Measurements from ENCODE around the gene JARID2.
"Not testable (repeated sequence)": the region's sequence is repeated elsewhere in the genome, so short reads cannot be mapped to it uniquely, and the experiment has no call there.

Gene JARID2

GRCh38 chr6:15316754-15317153, 70.9 kb downstream of the JARID2 start:
- no peak for DNase-seq

GRCh38 chr6:15317251-15317650, 71.4 kb downstream of the JARID2 start:
- no peak for DNase-seq

- DNase-seq, result no peak
These were observed 72.3 kb downstream of the JARID2 start for GRCh38 chr6:15317934-15318902.

DNA sequence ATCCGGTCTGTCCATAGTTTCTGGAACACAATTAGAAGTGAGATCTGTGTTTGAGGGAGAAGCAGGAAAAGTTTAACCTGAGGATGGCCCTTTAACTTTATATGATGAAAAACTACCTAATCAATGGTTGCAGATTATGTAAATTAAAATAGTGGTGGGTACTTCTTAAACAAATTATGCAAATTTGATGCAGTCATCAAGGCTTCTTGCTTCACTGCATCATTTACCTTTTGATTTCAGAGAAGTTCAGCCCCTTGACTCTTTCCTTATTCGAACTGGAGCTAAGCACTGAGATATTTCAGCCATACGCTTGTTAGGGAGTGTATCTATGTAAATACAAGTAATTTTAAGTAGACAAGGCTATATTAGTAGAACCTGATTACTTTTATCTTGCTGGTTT, 73.8 kb downstream of the JARID2 start:
- no peak for DNase-seq

- DNase-seq, result no peak
These were observed 74.8 kb downstream of the JARID2 start for GRCh38 chr6:15320693-15321092.

- no peak for DNase-seq
These were observed 76.3 kb downstream of the JARID2 start for GRCh38 chr6:15322184-15322583.

GRCh38 chr6:15322781-15323536, 77.1 kb downstream of the JARID2 start:
- no peak for DNase-seq

- DNase-seq, result not testable (repeated sequence)
These were observed 77.7 kb downstream of the JARID2 start for GRCh38 chr6:15323611-15324010.

- no peak for DNase-seq
These were observed 78.6 kb downstream of the JARID2 start for GRCh38 chr6:15324427-15324985.

GRCh38 chr6:15325540-15325955, 79.7 kb downstream of the JARID2 start:
- DNase-seq, result no peak

- no peak for DNase-seq
These were observed 80.3 kb downstream of the JARID2 start for GRCh38 chr6:15326067-15326614.

GRCh38 chr6:15327271-15327670, 81.4 kb downstream of the JARID2 start:
- no peak for DNase-seq

DNA sequence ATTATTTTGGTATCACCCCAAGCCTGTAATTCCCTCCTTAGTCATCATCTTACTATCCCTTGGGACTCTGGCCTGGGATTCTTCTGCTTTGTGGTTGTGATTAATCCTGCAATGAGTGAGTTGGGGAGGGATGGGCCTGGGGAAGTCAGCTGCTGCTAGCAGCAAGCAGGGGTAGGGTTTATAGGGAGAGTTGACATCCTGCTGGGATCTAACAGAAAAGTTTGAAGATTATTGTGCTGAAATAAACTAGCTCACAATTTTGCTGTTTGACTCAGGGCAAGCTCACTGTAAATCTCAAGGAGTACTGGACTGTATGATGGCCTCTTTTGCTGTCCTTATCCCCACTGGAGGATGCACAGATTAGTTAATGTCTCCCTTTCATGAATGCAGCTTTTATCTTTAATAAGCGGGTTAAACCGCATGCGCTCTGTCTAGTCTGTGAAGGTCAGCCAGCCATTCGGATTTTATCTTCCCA, 83.4 kb downstream of the JARID2 start:
- DNase-seq, result no peak

DNA sequence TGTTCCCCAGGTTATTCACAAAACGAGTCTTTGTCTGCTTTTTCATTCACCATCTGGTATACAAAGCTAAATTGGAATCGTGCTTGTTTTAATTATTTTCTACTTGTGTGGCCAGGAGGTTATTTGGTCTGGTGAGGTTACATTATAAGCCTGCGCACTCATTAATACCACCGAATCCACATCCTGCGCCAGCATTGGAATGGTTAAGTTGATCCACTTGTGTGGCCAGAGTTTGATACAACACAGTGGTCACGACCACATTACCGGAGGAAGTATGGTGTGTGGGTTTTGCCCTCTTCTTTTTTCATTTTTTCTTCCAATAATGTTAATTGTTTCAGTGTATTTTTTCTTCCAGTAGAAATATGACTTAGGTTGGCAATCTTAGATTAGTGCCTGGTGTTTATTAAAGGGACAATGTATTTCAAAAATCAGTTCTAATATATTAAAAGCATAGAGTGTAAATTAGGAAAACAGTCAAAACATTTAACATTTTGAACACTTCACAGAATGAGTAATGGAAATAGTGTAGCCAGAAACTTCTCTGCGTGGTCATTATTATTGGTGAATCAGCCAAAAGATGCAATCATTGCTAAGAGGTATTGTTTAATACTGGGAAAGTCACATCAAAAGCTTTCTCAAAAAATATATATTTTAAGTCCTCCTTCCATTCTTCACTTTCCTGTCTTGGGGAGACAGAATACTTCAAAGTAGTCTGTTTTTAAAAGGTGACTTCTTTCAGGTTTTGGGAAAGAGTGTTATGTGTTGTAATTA, 84.5 kb downstream of the JARID2 start:
- no peak for DNase-seq

DNA sequence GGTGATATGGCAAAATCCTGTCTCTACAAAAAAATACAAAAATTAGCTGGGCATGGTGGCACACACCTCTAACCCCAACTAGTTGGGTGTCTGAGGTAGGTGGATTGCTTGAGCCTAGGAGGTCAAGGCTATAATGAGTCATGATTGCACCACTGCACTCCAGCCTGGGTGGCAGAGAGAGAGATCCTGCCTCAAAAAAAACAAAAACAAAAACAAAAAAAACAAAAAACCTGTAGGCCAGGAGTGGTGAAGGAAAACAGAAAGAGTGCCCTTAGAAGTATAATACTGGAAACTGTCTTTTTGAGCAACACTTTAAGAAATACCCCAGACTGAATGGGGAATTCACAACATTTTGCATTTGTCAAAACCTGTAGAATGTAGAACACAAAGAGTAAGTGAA, 85.3 kb downstream of the JARID2 start:
- no peak for DNase-seq

- DNase-seq, result no peak
These were observed 85.9 kb downstream of the JARID2 start for GRCh38 chr6:15331629-15332251.

- DNase-seq, result no peak
These were observed 86.6 kb downstream of the JARID2 start for GRCh38 chr6:15332446-15332845.

GRCh38 chr6:15335385-15335784, 89.5 kb downstream of the JARID2 start:
- DNase-seq, result no peak

DNA sequence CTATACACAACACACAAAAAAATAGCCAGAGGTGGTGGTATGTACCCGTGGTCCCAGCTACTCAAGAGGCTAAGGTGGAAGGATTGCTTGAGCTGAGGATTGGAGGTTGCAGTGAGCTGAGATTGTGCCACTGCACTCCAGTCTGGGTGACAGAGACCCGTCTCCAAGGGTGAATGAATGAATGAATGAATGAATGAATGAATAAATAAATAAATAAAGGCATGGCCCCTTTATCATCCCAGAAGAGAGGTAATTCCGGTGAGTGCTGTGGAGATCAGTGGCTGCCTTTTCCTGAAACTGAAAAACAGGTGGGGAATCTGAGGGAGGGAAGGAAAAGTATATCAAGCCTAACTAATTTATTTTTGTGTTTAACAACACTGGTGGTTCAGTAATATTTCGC, 90.0 kb downstream of the JARID2 start:
- DNase-seq, result no peak

DNA sequence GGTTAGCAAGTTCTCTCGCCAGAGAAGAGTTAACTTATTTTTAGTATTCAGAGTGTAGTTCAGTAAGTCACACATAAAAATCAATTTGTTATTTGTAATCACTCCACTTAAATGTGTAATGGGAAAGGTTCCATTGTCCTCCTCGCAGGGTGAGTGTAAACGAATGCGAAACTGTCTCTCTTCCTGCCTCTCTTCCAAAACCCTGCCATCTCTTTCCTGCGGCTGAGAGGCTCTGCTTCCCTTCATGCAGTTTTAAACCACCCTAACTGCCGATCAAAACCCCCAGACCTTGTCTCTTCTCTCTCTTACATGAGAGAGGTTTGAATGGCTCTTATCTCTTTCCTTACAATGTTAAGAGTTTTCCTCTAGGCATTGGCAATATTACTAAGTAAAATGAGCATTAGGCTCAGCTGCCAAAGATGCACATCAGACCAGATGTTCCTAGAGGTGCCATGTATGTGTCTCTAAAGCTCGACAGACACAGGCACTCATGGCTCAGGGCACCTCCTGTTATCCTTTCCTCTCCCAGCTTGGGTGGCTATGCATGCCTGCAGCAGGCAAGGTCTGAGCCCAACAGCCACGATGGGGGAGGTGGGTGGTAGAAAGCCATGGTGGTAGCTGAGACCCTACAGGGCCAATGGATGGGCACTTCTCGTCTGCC, 91.2 kb downstream of the JARID2 start:
- DNase-seq, result no peak

GRCh38 chr6:15337582-15337981, 91.7 kb downstream of the JARID2 start:
- DNase-seq, result no peak

Data from NCI-H1436 (cell line).